SKM-1 (cell line): ENCODE results near the gene PLB1.

Source experiments
- DNase-seq: peaks from one replicate; lab custom pipeline; 2025; ENCODE audit not compliant: unreplicated experiment; lab: John Stamatoyannopoulos, UW

PLB1 gene, protein sequence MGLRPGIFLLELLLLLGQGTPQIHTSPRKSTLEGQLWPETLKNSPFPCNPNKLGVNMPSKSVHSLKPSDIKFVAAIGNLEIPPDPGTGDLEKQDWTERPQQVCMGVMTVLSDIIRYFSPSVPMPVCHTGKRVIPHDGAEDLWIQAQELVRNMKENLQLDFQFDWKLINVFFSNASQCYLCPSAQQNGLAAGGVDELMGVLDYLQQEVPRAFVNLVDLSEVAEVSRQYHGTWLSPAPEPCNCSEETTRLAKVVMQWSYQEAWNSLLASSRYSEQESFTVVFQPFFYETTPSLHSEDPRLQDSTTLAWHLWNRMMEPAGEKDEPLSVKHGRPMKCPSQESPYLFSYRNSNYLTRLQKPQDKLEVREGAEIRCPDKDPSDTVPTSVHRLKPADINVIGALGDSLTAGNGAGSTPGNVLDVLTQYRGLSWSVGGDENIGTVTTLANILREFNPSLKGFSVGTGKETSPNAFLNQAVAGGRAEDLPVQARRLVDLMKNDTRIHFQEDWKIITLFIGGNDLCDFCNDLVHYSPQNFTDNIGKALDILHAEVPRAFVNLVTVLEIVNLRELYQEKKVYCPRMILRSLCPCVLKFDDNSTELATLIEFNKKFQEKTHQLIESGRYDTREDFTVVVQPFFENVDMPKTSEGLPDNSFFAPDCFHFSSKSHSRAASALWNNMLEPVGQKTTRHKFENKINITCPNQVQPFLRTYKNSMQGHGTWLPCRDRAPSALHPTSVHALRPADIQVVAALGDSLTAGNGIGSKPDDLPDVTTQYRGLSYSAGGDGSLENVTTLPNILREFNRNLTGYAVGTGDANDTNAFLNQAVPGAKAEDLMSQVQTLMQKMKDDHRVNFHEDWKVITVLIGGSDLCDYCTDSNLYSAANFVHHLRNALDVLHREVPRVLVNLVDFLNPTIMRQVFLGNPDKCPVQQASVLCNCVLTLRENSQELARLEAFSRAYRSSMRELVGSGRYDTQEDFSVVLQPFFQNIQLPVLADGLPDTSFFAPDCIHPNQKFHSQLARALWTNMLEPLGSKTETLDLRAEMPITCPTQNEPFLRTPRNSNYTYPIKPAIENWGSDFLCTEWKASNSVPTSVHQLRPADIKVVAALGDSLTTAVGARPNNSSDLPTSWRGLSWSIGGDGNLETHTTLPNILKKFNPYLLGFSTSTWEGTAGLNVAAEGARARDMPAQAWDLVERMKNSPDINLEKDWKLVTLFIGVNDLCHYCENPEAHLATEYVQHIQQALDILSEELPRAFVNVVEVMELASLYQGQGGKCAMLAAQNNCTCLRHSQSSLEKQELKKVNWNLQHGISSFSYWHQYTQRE (N-terminal part only)

GRCh38 chr2:28495551-28496250 lies at the start of gene PLB1:
PLB1 (plus strand) TSS chr2:28496060; CDS start chr2:28496115, 55 bp downstream.
- no peak for DNase-seq

GRCh38 chr2:28446531-28446930 lies 49.3 kb upstream of the PLB1 start:
- no peak for DNase-seq

GRCh38 chr2:28447086-28447485 lies 48.8 kb upstream of the PLB1 start:
- DNase-seq: no peak

GRCh38 chr2:28447943-28448792 lies 47.7 kb upstream of the PLB1 start:
- DNase-seq: peak; percentile 92

DNA sequence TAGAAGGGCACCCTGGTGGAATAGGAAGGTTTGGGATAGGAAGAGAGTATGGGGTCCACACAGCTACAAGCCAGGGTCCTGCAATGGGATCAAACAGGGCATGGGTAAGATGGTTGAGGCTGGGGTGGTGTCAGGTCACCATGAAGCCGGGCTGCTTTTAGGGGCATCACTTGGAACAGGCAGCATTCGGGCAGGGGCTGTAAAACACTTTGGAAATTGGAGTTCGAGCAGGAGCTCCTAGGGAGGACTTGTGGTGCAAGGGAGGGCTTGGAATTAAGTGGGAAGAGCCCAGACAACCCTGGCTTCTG lies 47.1 kb upstream of the PLB1 start:
- DNase-seq: no peak

DNA sequence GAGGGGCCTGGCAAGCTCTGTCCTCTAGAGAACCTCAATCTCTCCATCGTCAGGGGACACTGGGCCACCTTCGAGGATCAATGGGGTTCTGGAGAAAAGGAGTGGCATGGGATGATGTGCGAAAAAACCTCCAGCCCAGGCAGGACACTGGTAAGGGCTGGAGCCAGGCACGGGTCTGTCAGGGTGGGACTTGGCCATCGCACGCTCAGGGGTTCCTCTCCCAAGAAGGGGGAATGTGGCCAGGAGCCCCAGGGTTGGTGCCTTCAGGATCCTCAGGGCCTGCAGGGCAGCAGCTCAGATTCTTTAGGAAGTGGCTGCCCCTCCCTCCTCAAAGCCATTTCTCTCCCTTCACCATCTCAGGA lies 46.8 kb upstream of the PLB1 start:
- no peak for DNase-seq

- DNase-seq: no peak
These were observed 46.1 kb upstream of the PLB1 start for GRCh38 chr2:28449488-28450395.

- no peak for DNase-seq
These were observed 44.8 kb upstream of the PLB1 start for GRCh38 chr2:28450901-28451565.

- DNase-seq: no peak
These were observed 43.9 kb upstream of the PLB1 start for GRCh38 chr2:28451793-28452533.

DNA sequence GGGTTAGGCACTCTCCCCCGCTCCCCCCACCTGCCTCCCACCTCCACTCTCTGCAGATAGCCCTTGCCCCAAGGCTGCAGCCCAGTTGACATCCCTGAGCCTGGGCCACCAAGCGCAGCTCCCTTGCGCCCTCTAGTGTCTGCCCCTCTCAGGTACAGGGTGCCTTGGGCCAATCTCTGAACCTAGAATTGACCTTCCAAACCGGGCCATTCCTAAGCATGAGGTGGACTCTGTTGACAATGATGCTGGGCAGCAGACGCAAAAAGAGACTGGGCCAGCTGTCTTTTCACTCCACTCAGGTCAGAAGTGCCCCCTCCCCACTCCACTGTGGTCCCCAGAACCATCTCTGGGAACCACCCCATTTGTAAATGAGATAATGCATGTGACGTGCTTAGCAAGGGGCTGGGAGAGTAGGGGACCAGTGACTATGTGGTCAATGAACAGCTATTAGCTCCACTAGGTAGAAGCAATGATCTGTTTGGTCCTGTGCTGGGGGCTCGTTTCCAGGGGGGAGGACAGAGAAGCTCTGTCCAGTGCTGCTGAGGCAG lies 43.3 kb upstream of the PLB1 start:
- DNase-seq: no peak

- no peak for DNase-seq
These were observed 42.5 kb upstream of the PLB1 start for GRCh38 chr2:28453396-28453795.

GRCh38 chr2:28454016-28454930 lies 41.6 kb upstream of the PLB1 start:
- DNase-seq: no peak

GRCh38 chr2:28457237-28457636 lies 38.6 kb upstream of the PLB1 start:
- no peak for DNase-seq

GRCh38 chr2:28461056-28461455 lies 34.8 kb upstream of the PLB1 start:
- DNase-seq: no peak

- no peak for DNase-seq
These were observed 33.7 kb upstream of the PLB1 start for GRCh38 chr2:28462122-28462521.

GRCh38 chr2:28463211-28463816 lies 32.5 kb upstream of the PLB1 start:
- DNase-seq: no peak
